Endothelial cell of umbilical vein (primary cell): ENCODE data around the gene TSG101. TPM values are rescaled to one million over a fixed set of nuclear protein-coding genes. Genes with fewer than 3 reads are reported as not detected.

Experiments used
- BruUV-seq: library from RNA; stranded (reverse); fragments of 400-500 nt; replicated peaks from 2 replicates; lab custom pipeline; 2021; lab: Mats Ljungman, UMichigan
- CTCF ChIA-PET: fragments of 300-600, 350-600 bp; sonication (Branson Sonifier 250); formaldehyde crosslinking; loops from one replicate; lab custom pipeline; 2021; ENCODE audit warnings: antibody characterized with exemption, inconsistent platforms; lab: Charles Lee
- POLR2A ChIA-PET: fragments of 300-600, 350-600 bp; sonication (Branson Sonifier 250); formaldehyde crosslinking; loops from one replicate; lab custom pipeline; 2021; ENCODE audit warnings: antibody characterized with exemption, inconsistent platforms; lab: Charles Lee
- DNase-seq: peaks from one replicate; pipeline ENCODE4 v3.0.0-alpha.2; 2011; ENCODE audit warnings: low read depth, low spot score
- FAIRE-seq: peaks from 2 replicates; lab custom pipeline; 2011; peaks lifted over from hg19 to GRCh38; lab: Jason Lieb, UNC
- H2AFZ ChIP-seq: 2 replicates; pipeline ENCODE4 v1.6.0; 2012; ENCODE audit warnings: low read depth, low read length, control low read depth, inconsistent platforms
- H3K27ac ChIP-seq: 2 replicates; pipeline ENCODE4 v1.5.1; 2011; ENCODE audit warnings: low read depth, mild to moderate bottlenecking, control low read depth, low read length, moderate library complexity; ENCODE audit not compliant: insufficient read depth
- H3K27me3 ChIP-seq, 2 experiments: 2 replicates each; pipeline versions ENCODE4 v1.6.0 to v1.6.1; 2011; ENCODE audit warnings: low read length in 2 of 2, mixed read lengths in 1 of 2; ENCODE audit not compliant: control insufficient read depth in 2 of 2, insufficient read depth in 2 of 2
- H3K36me3 ChIP-seq, 2 experiments: 2 replicates in 1 of 2; 3 replicates in 1 of 2; pipeline ENCODE4 v1.5.1; 2011; ENCODE audit warnings: low read length in 2 of 2, mild to moderate bottlenecking in 1 of 2, moderate library complexity in 1 of 2; ENCODE audit not compliant: control insufficient read depth in 2 of 2, insufficient read depth in 2 of 2; ENCODE audit errors: extremely low read depth in 1 of 2
- H3K4me1 ChIP-seq: 3 replicates; pipeline ENCODE4 v1.5.1; 2011; ENCODE audit warnings: mild to moderate bottlenecking, low read length; ENCODE audit not compliant: control insufficient read depth, insufficient read depth; ENCODE audit errors: extremely low read depth
- H3K4me2 ChIP-seq: 2 replicates; pipeline ENCODE4 v1.6.1; 2011; ENCODE audit warnings: low read length, control low read depth, mixed read lengths; ENCODE audit not compliant: insufficient read depth
- H3K4me3 ChIP-seq, 3 experiments: fragments of 200-600 bp in 1 of 3; sonication (generic), shearing (Covaris generic) in 1 of 3; replicated peaks in 1 of 3; 2 replicates each; pipeline ENCODE4 v1.5.1; 2011 to 2016; ENCODE audit warnings: control low read depth in 3 of 3, low read length in 3 of 3, mild to moderate bottlenecking in 2 of 3, inconsistent platforms in 1 of 3, low read depth in 1 of 3, moderate library complexity in 1 of 3; ENCODE audit not compliant: insufficient read depth in 1 of 3
- H3K79me2 ChIP-seq: 2 replicates; pipeline ENCODE4 v1.6.0; 2012; ENCODE audit warnings: low read length, inconsistent platforms; ENCODE audit not compliant: control insufficient read depth, insufficient read depth
- H3K9ac ChIP-seq: replicated peaks from 2 replicates; pipeline ENCODE3; 2011; ENCODE audit warnings: low read length, control low read depth; ENCODE audit not compliant: insufficient read depth; ENCODE audit errors: extremely low read depth
- H3K9me1 ChIP-seq: replicated peaks from 3 replicates; pipeline ENCODE4 v1.6.0; 2011; ENCODE audit warnings: mild to moderate bottlenecking, low read length; ENCODE audit not compliant: control insufficient read depth, insufficient read depth; ENCODE audit errors: extremely low read depth
- H3K9me3 ChIP-seq: replicated peaks from 2 replicates; pipeline ENCODE4 v1.5.1; 2012; ENCODE audit warnings: low read length, inconsistent platforms; ENCODE audit not compliant: control insufficient read depth, insufficient read depth
- H4K20me1 ChIP-seq: replicated peaks from 2 replicates; pipeline ENCODE3; 2011; ENCODE audit warnings: mild to moderate bottlenecking, low read length; ENCODE audit not compliant: control insufficient read depth, insufficient read depth; ENCODE audit errors: extremely low read depth
- EZH2 ChIP-seq: IDR thresholded peaks from 2 replicates; pipeline ENCODE4 v1.6.1; 2012; ENCODE audit warnings: borderline replicate concordance, low read depth, mild to moderate bottlenecking, moderate library complexity, low read length, inconsistent platforms; ENCODE audit not compliant: severe bottlenecking
- FOS ChIP-seq: IDR thresholded peaks from 2 replicates; pipeline ENCODE4 v1.6.1; 2011; ENCODE audit warnings: mild to moderate bottlenecking, low read length, moderate library complexity, borderline replicate concordance; ENCODE audit not compliant: insufficient read depth
- JUN ChIP-seq: IDR thresholded peaks from 2 replicates; pipeline ENCODE4 v1.6.1; 2011; ENCODE audit warnings: borderline replicate concordance, low read depth; ENCODE audit not compliant: insufficient read length, insufficient read depth
- dilution Hi-C: fragments of 300-500 bp; cut with MboI; formaldehyde crosslinking; loops from one replicate; pipeline ENCODE4 v1.15.0; 2019; ENCODE audit warnings: low sequenced_read_pairs; ENCODE audit not compliant: extremely low pct_ligation_motif_present
- intact Hi-C: fragments of 100-400 bp; cut with micrococcal nuclease; formaldehyde crosslinking; loops from one replicate; pipeline ENCODE4 v1.10.0; 2022
- polyA plus RNA-seq, 4 experiments: library from polyadenylated mRNA; depleted of rRNA in 3 of 4; stranded (reverse) in 3 of 4; unstranded in 1 of 4; fragments of >200 nt; gene quantifications; 2 replicates each; pipeline versions ENCODE4 v1.2.1 to v1.2.3, GENCODE V29; 2011 to 2012; ENCODE audit warnings: missing spikeins in 1 of 4
- total RNA-seq: library from RNA; stranded (reverse); gene quantifications from 2 replicates; pipeline ENCODE4 v1.2.3, GENCODE V29; 2021
- TF ChIP-seq, protein P1 (sequence below): IDR thresholded peaks from 2 replicates; pipeline ENCODE4 v1.6.1; 2011; ENCODE audit not compliant: insufficient read depth, insufficient read length
- TF ChIP-seq, protein P2 (sequence below), 2 donors: IDR thresholded peaks; 1 replicate in 1 of 2; 2 replicates in 1 of 2; pipeline ENCODE4 v1.5.1; 2011; ENCODE audit warnings: low read length in 2 of 2, mild to moderate bottlenecking in 2 of 2, moderate library complexity in 2 of 2, control low read depth in 1 of 2, inconsistent platforms in 1 of 2, low read depth in 1 of 2; ENCODE audit not compliant: insufficient read depth in 1 of 2; ENCODE audit errors: extremely low read depth in 1 of 2

The TSG101 gene
- total and polyA plus RNA-seq, 2 donors (not counting 3 experiments of a cell fraction or from before 2014, with no cell fraction given), result 41.3 to 163 TPM

DNA sequence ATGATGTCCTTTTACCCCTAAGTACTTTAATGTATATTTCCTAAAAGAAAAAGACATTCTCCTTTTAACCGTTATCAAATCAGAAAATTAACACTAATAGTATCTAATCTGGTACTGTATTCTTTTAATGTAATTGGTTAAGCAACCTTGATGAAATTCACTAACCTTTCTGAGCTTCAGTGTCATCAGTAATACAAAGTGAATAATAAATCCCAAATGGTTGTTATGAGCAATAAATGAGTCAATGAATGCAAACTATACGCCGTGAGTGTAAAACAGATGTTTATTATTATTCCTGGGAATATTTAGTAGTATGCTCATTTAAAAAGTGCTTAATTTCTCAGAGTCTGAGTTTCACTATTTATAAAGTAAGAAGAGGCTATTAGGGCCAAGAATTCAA is 40.3 kb upstream of the TSG101 start:
- BruUV-seq, result no TSS peak
- no peak overlapping the region for H3K27ac ChIP-seq
- H3K4me2 ChIP-seq, result no peak overlapping the region
- H3K9ac ChIP-seq, result no peak overlapping the region
- POLR2A ChIA-PET, result no interaction called here
- CTCF ChIA-PET, result interaction anchor here (1.1 kb wide), 1 partner anchor 323 kb away, joined by 3 read pairs; no protein-coding TSS in a partner anchor
- FAIRE-seq (no peak), DNase-seq (no peak)
- H3K4me3 ChIP-seq, result no peak overlapping the region
- peaks cover 0 to 3% of the 10 kb centered on the region in 2 experiments for H3K36me3 ChIP-seq
- no peaks in the 10 kb centered on the region for H4K20me1 ChIP-seq
- H2AFZ ChIP-seq, result no peak overlapping the region
- no peaks in the 10 kb centered on the region for H3K9me3 ChIP-seq
- dilution Hi-C loops (no loop called here), intact Hi-C loops (no loop called here)
- TF ChIP-seq, protein P1, sequence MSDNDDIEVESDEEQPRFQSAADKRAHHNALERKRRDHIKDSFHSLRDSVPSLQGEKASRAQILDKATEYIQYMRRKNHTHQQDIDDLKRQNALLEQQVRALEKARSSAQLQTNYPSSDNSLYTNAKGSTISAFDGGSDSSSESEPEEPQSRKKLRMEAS, result no peak
- TF ChIP-seq FOS (no peak), EZH2 (no peak), JUN (no peak)
- TF ChIP-seq, protein P2, sequence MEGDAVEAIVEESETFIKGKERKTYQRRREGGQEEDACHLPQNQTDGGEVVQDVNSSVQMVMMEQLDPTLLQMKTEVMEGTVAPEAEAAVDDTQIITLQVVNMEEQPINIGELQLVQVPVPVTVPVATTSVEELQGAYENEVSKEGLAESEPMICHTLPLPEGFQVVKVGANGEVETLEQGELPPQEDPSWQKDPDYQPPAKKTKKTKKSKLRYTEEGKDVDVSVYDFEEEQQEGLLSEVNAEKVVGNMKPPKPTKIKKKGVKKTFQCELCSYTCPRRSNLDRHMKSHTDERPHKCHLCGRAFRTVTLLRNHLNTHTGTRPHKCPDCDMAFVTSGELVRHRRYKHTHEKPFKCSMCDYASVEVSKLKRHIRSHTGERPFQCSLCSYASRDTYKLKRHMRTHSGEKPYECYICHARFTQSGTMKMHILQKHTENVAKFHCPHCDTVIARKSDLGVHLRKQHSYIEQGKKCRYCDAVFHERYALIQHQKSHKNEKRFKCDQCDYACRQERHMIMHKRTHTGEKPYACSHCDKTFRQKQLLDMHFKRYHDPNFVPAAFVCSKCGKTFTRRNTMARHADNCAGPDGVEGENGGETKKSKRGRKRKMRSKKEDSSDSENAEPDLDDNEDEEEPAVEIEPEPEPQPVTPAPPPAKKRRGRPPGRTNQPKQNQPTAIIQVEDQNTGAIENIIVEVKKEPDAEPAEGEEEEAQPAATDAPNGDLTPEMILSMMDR (IDR thresholded peaks at IDR 0.05; ENCODE audit: extremely low read depth in 1 of 2, insufficient read depth in 1 of 2, low read depth in 1 of 2, low read length in 2 of 2), result no peak
- H3K79me2 ChIP-seq, result no peaks in the 10 kb centered on the region
- no peaks in the 10 kb centered on the region for H3K9me1 ChIP-seq
- no peaks in the 10 kb centered on the region for H3K27me3 ChIP-seq
- H3K4me1 ChIP-seq, result no peaks in the 10 kb centered on the region
